GM19099 (cell line): ENCODE measurements around the gene KPRP.

Source experiments
- POLR2A ChIP-seq: IDR thresholded peaks from 3 replicates; pipeline ENCODE4 v1.6.1; 2011; ENCODE audit warnings: low read depth; ENCODE audit not compliant: insufficient read length; ENCODE audit errors: extremely low read depth

KPRP gene

DNA sequence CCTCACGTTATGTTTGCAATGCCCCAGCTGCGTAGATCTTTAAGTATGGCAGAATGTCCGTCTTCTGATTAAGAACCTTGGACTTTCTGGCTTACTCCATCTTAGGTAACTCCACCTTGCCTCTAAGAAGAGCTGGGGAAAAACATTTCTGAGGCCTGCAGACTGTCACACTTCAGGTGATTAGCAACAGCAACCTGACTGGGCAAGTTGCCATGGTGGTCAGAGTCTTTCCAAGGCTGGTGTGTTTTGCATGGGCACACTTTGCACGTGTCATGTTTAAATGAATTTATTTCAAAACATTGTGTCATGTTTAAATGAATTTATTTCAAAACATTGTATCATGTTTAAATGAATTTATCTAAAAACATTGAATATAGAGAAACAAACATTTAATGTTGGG is 811 bp downstream of the KPRP start:
- no peak for TF ChIP-seq POLR2A

GRCh38 chr1:152759453-152760173 is 1.8 kb downstream of the KPRP start:
- TF ChIP-seq POLR2A, result no peak

- TF ChIP-seq POLR2A, result no peak
Observed at GRCh38 chr1:152760551-152761190, 2.8 kb downstream of the KPRP start.

DNA sequence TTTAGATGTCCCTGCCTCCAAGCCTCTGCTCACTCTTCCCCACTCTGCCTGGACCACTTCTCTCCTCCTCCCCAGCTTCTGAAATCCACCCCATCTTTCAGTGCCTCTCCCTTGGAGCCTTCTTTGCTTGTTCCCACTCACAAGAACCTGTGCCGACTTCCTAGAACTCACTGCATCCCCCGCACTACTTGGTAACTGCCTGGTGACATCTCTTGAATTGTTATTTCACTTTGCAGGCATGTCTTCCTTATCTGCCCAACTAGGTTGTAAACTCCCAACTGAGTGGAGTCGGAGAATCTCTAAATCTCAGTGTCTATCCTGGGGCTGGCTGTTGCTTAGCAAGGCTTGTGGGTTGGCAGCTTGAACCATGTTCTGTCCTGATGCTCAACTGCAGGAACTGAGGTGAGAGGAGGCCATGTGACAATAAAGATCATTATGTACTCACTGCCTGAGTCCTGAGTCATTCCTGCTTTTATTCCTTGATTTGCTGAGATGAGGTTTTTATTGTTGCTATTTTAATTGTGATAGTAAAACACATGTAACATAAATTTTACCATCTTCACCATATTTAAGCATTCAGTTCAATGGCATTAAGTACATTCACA is 3.9 kb downstream of the KPRP start:
- TF ChIP-seq POLR2A, result no peak

GRCh38 chr1:152768847-152769533 is 11.2 kb downstream of the KPRP start:
- TF ChIP-seq POLR2A, result no peak

DNA sequence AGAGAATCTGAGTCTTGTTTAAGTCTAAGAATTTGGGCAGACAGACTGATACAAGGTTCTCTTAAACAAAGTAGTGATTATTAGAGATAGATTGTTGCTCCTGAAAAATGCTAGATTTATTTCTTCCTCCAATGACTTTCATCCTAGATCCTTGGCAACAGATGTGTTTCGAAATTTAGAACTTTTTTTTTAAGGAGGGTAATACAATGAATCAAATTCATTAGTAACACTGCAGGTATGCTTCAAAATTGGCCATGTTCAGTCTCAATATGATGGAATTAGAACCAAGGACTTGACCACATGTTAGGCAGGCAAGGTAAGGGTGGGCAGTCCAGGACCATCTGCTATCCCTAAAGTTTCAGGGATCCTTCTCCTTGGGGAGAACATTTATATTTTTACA is 12.6 kb downstream of the KPRP start:
- TF ChIP-seq POLR2A, result no peak

- TF ChIP-seq POLR2A, result no peak
Observed at GRCh38 chr1:152774875-152775274, 17.1 kb downstream of the KPRP start, which contains the start of gene LCE1F. LCE1F (plus strand) TSS chr1:152775140; CDS start chr1:152776372, 1,232 bp downstream.

GRCh38 chr1:152776361-152776760 is 18.5 kb downstream of the KPRP start:
- no peak for TF ChIP-seq POLR2A

DNA sequence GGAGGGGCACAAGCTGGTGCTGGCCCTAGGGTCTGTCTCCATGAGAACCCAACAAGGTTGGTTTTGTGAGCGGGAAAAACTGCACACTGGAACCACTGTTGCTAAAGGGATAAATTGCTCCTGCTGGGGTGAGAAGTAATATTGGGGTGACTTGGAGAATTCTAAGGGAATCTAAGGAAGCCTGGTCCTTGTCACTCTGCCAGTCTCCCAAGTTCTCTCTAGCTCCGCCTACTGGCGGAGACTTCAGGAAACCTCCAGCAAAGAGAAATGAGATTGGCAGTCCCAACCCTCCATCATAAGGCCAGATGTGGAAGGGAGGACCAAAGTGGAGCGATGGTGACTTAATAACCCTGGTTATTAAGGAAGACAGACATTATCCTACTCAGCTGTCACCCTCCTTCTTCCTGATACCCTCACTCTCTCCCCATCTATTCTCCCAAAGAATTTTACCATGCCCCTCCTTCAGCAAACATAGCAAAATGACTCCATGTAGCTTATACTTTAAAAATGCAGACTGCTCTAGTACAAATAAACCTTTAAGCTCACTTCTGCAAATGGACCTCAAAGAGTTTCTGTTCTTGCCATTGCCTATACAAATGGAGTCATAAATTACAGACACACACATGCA is 19.8 kb downstream of the KPRP start:
- no peak for TF ChIP-seq POLR2A

GRCh38 chr1:152783095-152783494 is 25.3 kb downstream of the KPRP start:
- no peak for TF ChIP-seq POLR2A

- TF ChIP-seq POLR2A, result no peak
Observed at GRCh38 chr1:152786077-152786476, 28.3 kb downstream of the KPRP start, which contains the start of gene LCE1E. LCE1E (plus strand) TSS chr1:152786257; CDS start chr1:152787300, 1,043 bp downstream.

DNA sequence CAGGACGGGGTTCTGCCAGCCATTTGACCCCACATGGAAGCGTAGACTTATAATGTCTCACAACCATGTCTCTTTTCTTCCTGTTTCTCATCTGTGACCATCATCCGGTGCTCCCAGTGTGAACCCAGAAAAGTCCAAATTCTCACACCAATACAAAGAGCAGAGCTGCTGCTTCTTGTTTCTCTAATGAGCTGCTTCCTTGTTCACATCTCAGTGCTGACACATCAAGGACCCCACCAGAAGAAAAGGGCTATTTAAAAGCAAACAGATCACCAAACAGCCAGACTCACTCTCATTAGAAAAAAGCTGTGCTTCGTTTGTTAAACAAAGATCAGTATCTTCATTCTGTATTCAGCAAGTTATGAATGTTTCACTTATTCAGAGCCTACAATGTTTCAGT is 37.9 kb downstream of the KPRP start:
- TF ChIP-seq POLR2A, result no peak

- no peak for TF ChIP-seq POLR2A
Observed at GRCh38 chr1:152796421-152796820, 38.6 kb downstream of the KPRP start, which contains the start of gene LCE1D. LCE1D (plus strand) TSS chr1:152796721; CDS start chr1:152797795, 1,074 bp downstream.

GRCh38 chr1:152801333-152801732 is 43.5 kb downstream of the KPRP start:
- no peak for TF ChIP-seq POLR2A

DNA sequence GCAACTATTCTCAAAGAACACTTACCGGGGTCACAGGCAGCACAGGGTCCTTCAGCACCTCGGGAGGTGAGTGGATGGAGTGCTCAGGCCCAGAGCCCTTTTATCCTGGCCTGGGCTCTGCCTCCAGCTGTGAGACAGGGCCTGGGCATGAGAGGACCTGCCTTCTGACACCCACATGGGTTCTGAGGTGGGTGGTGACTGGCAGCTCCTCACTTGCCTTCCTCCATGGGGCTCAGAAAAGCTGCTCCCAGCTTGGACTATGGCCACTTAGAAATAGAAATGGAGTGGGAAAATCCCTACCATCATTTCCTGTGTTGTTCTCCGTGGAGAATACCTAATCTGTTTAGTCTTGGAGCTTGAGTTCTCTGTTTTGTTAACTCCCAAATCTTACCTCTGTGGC is 48.8 kb downstream of the KPRP start, which contains the start of gene LCE1C:
LCE1C (minus strand) TSS at position 76 of the 400 bp plus-strand sequence. CDS start 1,173 bp downstream, outside the sequence.
- no peak for TF ChIP-seq POLR2A
